HepG2 (cell line): ENCODE measurements around the gene KLRD1. TPM values are rescaled to one million over a fixed set of nuclear protein-coding genes. Genes with fewer than 3 reads are reported as not detected.

Experiments
- ATAC-seq: fragments of 200-7000 bp; cut with Tn5 transposase; 3 replicates; pipeline ENCODE4 v1.9.1; 2020; ENCODE audit warnings: mild to moderate bottlenecking, moderate library complexity
- BruUV-seq: library from RNA; stranded (reverse); fragments of 400-500 nt; replicated peaks from 2 replicates; lab custom pipeline; 2021; lab: Mats Ljungman, UMichigan
- CTCF ChIA-PET: fragments of 300-600 bp; formaldehyde crosslinking; extraction: SDS; loops from one replicate; lab custom pipeline; 2021; ENCODE audit warnings: low total read pairs, inconsistent platforms, low intra/inter-chr PET ratio; lab: Yijun Ruan, JAX
- POLR2A ChIA-PET: fragments of 350-600 bp; sonication (Branson Sonifier 250); formaldehyde crosslinking; loops from one replicate; lab custom pipeline; 2020; ENCODE audit warnings: antibody characterized with exemption, inconsistent platforms; lab: Yijun Ruan, JAX
- DNase-seq: peaks from one replicate; pipeline ENCODE4 v3.0.0-alpha.2; 2015; ENCODE audit warnings: low spot score
- FAIRE-seq: peaks from 3 replicates; lab custom pipeline; 2011; peaks lifted over from hg19 to GRCh38; lab: Jason Lieb, UNC
- H2AFZ ChIP-seq: one replicate; pipeline ENCODE4 v1.6.1; 2011; ENCODE audit warnings: low read length, inconsistent platforms
- H3K27ac ChIP-seq: fragments of 300-600 bp; 3 replicates; pipeline ENCODE4 v1.8.0; 2011; ENCODE audit warnings: mixed run types, mild to moderate bottlenecking, mixed read lengths, low read length, inconsistent platforms; ENCODE audit not compliant: insufficient read depth; ENCODE audit errors: extremely low read length
- H3K27me3 ChIP-seq, 2 experiments: fragments of 200-600 bp in 1 of 2; 2 replicates in 1 of 2; 3 replicates in 1 of 2; pipeline versions ENCODE4 v1.6.0 to v1.8.0; 2011; ENCODE audit warnings: low read length in 2 of 2, mild to moderate bottlenecking in 2 of 2, moderate library complexity in 2 of 2, inconsistent platforms in 1 of 2; ENCODE audit not compliant: insufficient read depth in 2 of 2, control insufficient read depth in 1 of 2
- H3K36me3 ChIP-seq, 2 experiments: fragments of 200-600 bp in 1 of 2; replicated peaks in 1 of 2; 2 replicates in 1 of 2; 3 replicates in 1 of 2; pipeline versions ENCODE4 v1.5.1 to v1.8.0; 2011; ENCODE audit warnings: low read length in 2 of 2, inconsistent platforms in 1 of 2; ENCODE audit not compliant: insufficient read depth in 2 of 2, control insufficient read depth in 1 of 2
- H3K4me1 ChIP-seq: 2 replicates; pipeline ENCODE4 v1.5.1; 2012; ENCODE audit warnings: low read length, inconsistent platforms; ENCODE audit not compliant: insufficient read depth
- H3K4me2 ChIP-seq: 2 replicates; pipeline ENCODE4 v1.6.0; 2011; ENCODE audit warnings: low read depth, low read length, inconsistent platforms
- H3K4me3 ChIP-seq, 3 experiments: fragments of 200-600 bp in 1 of 3; sonication (generic), shearing (Covaris generic) in 1 of 3; replicated peaks in 1 of 3; 2 replicates each; pipeline ENCODE4 v1.5.1; 2011 to 2016; ENCODE audit warnings: low read length in 3 of 3, inconsistent platforms in 2 of 3, low read depth in 2 of 3, mild to moderate bottlenecking in 2 of 3, control low read depth in 1 of 3, mixed read lengths in 1 of 3; ENCODE audit not compliant: insufficient read depth in 1 of 3
- H3K79me2 ChIP-seq: one replicate; pipeline ENCODE4 v1.6.1; 2011; ENCODE audit warnings: low read length, inconsistent platforms; ENCODE audit not compliant: insufficient read depth
- H3K9ac ChIP-seq: 2 replicates; pipeline ENCODE4 v1.6.0; 2011; ENCODE audit warnings: mild to moderate bottlenecking, low read depth, low read length, inconsistent platforms; ENCODE audit not compliant: insufficient read depth
- H3K9me3 ChIP-seq: 2 replicates; pipeline ENCODE4 v1.5.1; 2012; ENCODE audit warnings: mild to moderate bottlenecking, low read length
- H4K20me1 ChIP-seq: 2 replicates; pipeline ENCODE4 v1.6.0; 2011; ENCODE audit warnings: inconsistent platforms, mild to moderate bottlenecking, low read length, moderate library complexity; ENCODE audit not compliant: insufficient read depth
- JARID2 ChIP-seq: sonication (generic); formaldehyde crosslinking; IDR thresholded peaks from 2 replicates; pipeline ENCODE4 v1.8.1; 2023; ENCODE audit warnings: missing genetic modification reagents, inconsistent platforms; ENCODE audit not compliant: insufficient replicate concordance
- MED8 ChIP-seq: sonication (generic); formaldehyde crosslinking; IDR thresholded peaks from 2 replicates; pipeline ENCODE4 v1.8.1; 2023; ENCODE audit warnings: mild to moderate bottlenecking, missing genetic modification reagents; ENCODE audit not compliant: insufficient replicate concordance
- NFKB2 ChIP-seq: sonication (generic); formaldehyde crosslinking; IDR thresholded peaks from 2 replicates; pipeline ENCODE4 v1.4.0; 2020; ENCODE audit warnings: missing genetic modification reagents, borderline replicate concordance
- RXRB ChIP-seq: IDR thresholded peaks from 2 replicates; pipeline ENCODE4 v1.6.1; 2016; ENCODE audit warnings: borderline replicate concordance, missing genetic modification reagents, missing compliant biosample characterization
- U2AF1 ChIP-seq: fragments of 200-400 bp; formaldehyde crosslinking; optimal IDR thresholded peaks from 2 replicates; pipeline ENCODE3; 2017; ENCODE audit warnings: mild to moderate bottlenecking, low read depth, low read length
- ZNF567 ChIP-seq: sonication (generic); formaldehyde crosslinking; IDR thresholded peaks from 2 replicates; pipeline ENCODE4 v1.8.1; 2023; ENCODE audit warnings: mild to moderate bottlenecking, missing genetic modification reagents, borderline replicate concordance
- ZNF614 ChIP-seq: IDR thresholded peaks from 2 replicates; pipeline ENCODE4 v1.6.1; 2018; ENCODE audit warnings: missing biosample characterization, missing genetic modification reagents, inconsistent platforms, borderline replicate concordance
- WGBS: methylation state at CpG from one replicate; pipeline ENCODE4 v1.1.6; 2017; ENCODE audit warnings: low lambda C conversion rate; 5-methylcytosine and 5-hydroxymethylcytosine counted together
- in situ Hi-C: cut with HindIII; loops from 2 replicates; pipeline ENCODE4 v1.10.0; 2017; ENCODE audit warnings: low pct_unique_long_range_greater_than_20kb; ENCODE audit not compliant: extremely low pct_ligation_motif_present
- intact Hi-C: fragments of 100-400 bp; cut with micrococcal nuclease; formaldehyde crosslinking; loops from one replicate; pipeline ENCODE4 v1.10.0; 2022; ENCODE audit not compliant: unreplicated experiment
- polyA plus RNA-seq, 8 experiments: library from polyadenylated mRNA; depleted of rRNA in 3 of 8; stranded (reverse) in 7 of 8; unstranded in 1 of 8; fragments of >200 nt; fragmentation: Illumina TruSeq in 4 of 8; extraction: Trizol in 4 of 8; gene quantifications; 2 replicates each; pipeline versions ENCODE4 v1.2.1 to v1.2.3, GENCODE V29; 2011 to 2016; ENCODE audit warnings: low read depth in 4 of 8, missing spikeins in 1 of 8, mixed read lengths in 1 of 8; ENCODE audit not compliant: insufficient read depth in 1 of 8
- total RNA-seq, 5 experiments: library from RNA; depleted of rRNA; stranded (reverse); fragments of >200 nt; fragmentation: Illumina TruSeq; extraction: Trizol; gene quantifications; 2 replicates each; pipeline ENCODE4 v1.2.3, GENCODE V29; 2016; ENCODE audit warnings: low read depth in 1 of 5
- TF ChIP-seq, protein P1 (sequence below): IDR thresholded peaks from 2 replicates; pipeline ENCODE4 v1.6.1; 2016; ENCODE audit warnings: control low read depth
- TF ChIP-seq, protein P2 (sequence below): sonication (generic); formaldehyde crosslinking; IDR thresholded peaks from 2 replicates; pipeline ENCODE4 v1.8.1; 2023; ENCODE audit warnings: mild to moderate bottlenecking, inconsistent platforms, moderate library complexity, missing genetic modification reagents, borderline replicate concordance
- TF ChIP-seq, protein P3 (sequence below): sonication (generic); formaldehyde crosslinking; IDR thresholded peaks from 2 replicates; pipeline ENCODE4 v1.4.0; 2020; ENCODE audit warnings: missing genetic modification reagents
- TF ChIP-seq, protein P4 (sequence below): sonication (generic); formaldehyde crosslinking; IDR thresholded peaks from 2 replicates; pipeline ENCODE4 v1.5.1; 2020; ENCODE audit warnings: mild to moderate bottlenecking, moderate library complexity, missing genetic modification reagents
- TF ChIP-seq, protein P5 (sequence below): sonication (generic); formaldehyde crosslinking; IDR thresholded peaks from 2 replicates; pipeline ENCODE4 v1.4.0; 2020; ENCODE audit warnings: missing genetic modification reagents, borderline replicate concordance
- TF ChIP-seq, protein P6 (sequence below): sonication (generic); formaldehyde crosslinking; IDR thresholded peaks from 2 replicates; pipeline ENCODE4 v1.4.0; 2020; ENCODE audit warnings: low read depth, mild to moderate bottlenecking, missing genetic modification reagents

The KLRD1 gene
- total and polyA plus RNA-seq, 2 of the 13 experiments (the other 11 are each of a cell fraction or from before 2014, with no cell fraction given): 0.01 TPM; not detected in 1

DNA sequence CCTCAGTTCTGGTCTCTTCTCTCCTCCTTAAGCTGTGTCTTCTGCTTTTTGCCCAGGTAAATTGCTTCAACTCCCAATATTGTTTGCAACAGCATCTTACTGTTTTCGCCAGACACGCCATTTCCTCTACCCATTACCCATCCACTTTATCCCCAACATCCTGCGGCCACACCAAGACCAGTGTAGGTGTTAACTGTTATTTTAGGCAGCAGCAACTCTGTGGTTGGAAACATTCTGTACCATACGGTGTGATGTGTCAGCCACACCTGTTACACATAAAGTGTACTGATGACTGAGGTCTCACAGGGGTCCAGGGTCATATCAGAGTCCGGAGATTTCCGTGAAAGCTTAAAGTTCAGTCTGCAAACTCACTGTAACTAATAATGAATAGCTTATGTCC lies 21.8 kb upstream of the KLRD1 start:
- H3K27me3 ChIP-seq: no peaks in the 10 kb centered on the region
- BruUV-seq: no TSS peak
- H2AFZ ChIP-seq: no peak overlapping the region
- intact Hi-C loops (no loop called here), in situ Hi-C loops (no loop called here)
- POLR2A ChIA-PET: no interaction called here
- H3K27ac ChIP-seq: no peak overlapping the region
- no peak overlapping the region for H3K4me2 ChIP-seq
- FAIRE-seq (no peak), ATAC-seq (no peak), DNase-seq (no peak)
- WGBS: 19% methylated on average over 6 of the region's 6 CpGs
- no peaks in the 10 kb centered on the region for H4K20me1 ChIP-seq
- no peak overlapping the region for H3K9ac ChIP-seq
- H3K9me3 ChIP-seq: no peaks in the 10 kb centered on the region
- no peaks in the 10 kb centered on the region for H3K4me1 ChIP-seq
- CTCF ChIA-PET: no interaction called here
- H3K79me2 ChIP-seq: no peaks in the 10 kb centered on the region
- no peak overlapping the region for H3K4me3 ChIP-seq
- no peaks in the 10 kb centered on the region for H3K36me3 ChIP-seq
- TF ChIP-seq ZNF614 (no peak), MED8 (no peak), ZNF567 (CRISPR knock-in tag) (no peak), JARID2 (no peak), RXRB (no peak), NFKB2 (no peak), U2AF1 (no peak)
- TF ChIP-seq, protein P1, sequence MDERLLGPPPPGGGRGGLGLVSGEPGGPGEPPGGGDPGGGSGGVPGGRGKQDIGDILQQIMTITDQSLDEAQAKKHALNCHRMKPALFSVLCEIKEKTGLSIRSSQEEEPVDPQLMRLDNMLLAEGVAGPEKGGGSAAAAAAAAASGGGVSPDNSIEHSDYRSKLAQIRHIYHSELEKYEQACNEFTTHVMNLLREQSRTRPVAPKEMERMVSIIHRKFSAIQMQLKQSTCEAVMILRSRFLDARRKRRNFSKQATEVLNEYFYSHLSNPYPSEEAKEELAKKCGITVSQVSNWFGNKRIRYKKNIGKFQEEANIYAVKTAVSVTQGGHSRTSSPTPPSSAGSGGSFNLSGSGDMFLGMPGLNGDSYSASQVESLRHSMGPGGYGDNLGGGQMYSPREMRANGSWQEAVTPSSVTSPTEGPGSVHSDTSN: no peak
- TF ChIP-seq, protein P2, sequence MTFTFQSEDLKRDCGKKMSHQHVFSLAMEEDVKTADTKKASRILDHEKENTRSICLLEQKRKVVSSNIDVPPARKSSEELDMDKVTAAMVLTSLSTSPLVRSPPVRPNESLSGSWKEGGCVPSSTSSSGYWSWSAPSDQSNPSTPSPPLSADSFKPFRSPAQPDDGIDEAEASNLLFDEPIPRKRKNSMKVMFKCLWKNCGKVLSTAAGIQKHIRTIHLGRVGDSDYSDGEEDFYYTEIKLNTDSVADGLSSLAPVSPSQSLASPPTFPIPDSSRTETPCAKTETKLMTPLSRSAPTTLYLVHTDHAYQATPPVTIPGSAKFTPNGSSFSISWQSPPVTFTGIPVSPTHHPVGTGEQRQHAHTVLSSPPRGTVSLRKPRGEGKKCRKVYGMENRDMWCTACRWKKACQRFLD: no peak
- TF ChIP-seq, protein P3, sequence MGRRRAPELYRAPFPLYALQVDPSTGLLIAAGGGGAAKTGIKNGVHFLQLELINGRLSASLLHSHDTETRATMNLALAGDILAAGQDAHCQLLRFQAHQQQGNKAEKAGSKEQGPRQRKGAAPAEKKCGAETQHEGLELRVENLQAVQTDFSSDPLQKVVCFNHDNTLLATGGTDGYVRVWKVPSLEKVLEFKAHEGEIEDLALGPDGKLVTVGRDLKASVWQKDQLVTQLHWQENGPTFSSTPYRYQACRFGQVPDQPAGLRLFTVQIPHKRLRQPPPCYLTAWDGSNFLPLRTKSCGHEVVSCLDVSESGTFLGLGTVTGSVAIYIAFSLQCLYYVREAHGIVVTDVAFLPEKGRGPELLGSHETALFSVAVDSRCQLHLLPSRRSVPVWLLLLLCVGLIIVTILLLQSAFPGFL (CRISPR knock-in tag): no peak
- TF ChIP-seq, protein P4, sequence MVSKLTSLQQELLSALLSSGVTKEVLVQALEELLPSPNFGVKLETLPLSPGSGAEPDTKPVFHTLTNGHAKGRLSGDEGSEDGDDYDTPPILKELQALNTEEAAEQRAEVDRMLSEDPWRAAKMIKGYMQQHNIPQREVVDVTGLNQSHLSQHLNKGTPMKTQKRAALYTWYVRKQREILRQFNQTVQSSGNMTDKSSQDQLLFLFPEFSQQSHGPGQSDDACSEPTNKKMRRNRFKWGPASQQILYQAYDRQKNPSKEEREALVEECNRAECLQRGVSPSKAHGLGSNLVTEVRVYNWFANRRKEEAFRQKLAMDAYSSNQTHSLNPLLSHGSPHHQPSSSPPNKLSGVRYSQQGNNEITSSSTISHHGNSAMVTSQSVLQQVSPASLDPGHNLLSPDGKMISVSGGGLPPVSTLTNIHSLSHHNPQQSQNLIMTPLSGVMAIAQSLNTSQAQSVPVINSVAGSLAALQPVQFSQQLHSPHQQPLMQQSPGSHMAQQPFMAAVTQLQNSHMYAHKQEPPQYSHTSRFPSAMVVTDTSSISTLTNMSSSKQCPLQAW: no peak
- TF ChIP-seq, protein P5, sequence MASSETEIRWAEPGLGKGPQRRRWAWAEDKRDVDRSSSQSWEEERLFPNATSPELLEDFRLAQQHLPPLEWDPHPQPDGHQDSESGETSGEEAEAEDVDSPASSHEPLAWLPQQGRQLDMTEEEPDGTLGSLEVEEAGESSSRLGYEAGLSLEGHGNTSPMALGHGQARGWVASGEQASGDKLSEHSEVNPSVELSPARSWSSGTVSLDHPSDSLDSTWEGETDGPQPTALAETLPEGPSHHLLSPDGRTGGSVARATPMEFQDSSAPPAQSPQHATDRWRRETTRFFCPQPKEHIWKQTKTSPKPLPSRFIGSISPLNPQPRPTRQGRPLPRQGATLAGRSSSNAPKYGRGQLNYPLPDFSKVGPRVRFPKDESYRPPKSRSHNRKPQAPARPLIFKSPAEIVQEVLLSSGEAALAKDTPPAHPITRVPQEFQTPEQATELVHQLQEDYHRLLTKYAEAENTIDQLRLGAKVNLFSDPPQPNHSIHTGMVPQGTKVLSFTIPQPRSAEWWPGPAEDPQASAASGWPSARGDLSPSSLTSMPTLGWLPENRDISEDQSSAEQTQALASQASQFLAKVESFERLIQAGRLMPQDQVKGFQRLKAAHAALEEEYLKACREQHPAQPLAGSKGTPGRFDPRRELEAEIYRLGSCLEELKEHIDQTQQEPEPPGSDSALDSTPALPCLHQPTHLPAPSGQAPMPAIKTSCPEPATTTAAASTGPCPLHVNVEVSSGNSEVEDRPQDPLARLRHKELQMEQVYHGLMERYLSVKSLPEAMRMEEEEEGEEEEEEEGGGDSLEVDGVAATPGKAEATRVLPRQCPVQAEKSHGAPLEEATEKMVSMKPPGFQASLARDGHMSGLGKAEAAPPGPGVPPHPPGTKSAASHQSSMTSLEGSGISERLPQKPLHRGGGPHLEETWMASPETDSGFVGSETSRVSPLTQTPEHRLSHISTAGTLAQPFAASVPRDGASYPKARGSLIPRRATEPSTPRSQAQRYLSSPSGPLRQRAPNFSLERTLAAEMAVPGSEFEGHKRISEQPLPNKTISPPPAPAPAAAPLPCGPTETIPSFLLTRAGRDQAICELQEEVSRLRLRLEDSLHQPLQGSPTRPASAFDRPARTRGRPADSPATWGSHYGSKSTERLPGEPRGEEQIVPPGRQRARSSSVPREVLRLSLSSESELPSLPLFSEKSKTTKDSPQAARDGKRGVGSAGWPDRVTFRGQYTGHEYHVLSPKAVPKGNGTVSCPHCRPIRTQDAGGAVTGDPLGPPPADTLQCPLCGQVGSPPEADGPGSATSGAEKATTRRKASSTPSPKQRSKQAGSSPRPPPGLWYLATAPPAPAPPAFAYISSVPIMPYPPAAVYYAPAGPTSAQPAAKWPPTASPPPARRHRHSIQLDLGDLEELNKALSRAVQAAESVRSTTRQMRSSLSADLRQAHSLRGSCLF (CRISPR knock-in tag): no peak
- TF ChIP-seq, protein P6, sequence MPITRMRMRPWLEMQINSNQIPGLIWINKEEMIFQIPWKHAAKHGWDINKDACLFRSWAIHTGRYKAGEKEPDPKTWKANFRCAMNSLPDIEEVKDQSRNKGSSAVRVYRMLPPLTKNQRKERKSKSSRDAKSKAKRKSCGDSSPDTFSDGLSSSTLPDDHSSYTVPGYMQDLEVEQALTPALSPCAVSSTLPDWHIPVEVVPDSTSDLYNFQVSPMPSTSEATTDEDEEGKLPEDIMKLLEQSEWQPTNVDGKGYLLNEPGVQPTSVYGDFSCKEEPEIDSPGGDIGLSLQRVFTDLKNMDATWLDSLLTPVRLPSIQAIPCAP (CRISPR knock-in tag): no peak
